Left colon (tissue), 2 donors: ENCODE results near the gene ERGIC3. TPM values are rescaled to one million over a fixed set of nuclear protein-coding genes. Genes with fewer than 3 reads are reported as not detected.

ENCODE experiments used
- ATAC-seq: fragments of 200-7000 bp; cut with Tn5 transposase; one replicate; pipeline ENCODE4 v1.9.1; 2020; ENCODE audit warnings: mild to moderate bottlenecking, moderate library complexity
- DNase-seq, 2 donors: peaks; one replicate each; pipeline ENCODE4 v3.0.0-alpha.2; 2020
- intact Hi-C, 2 donors: fragments of 100-400 bp; cut with DNase I in 1 of 2; cut with micrococcal nuclease in 1 of 2; formaldehyde crosslinking; loops; one replicate each; pipeline versions ENCODE4 v1.11.2 to v1.14.0; 2022; cut with DNase I, micrococcal nuclease
- total RNA-seq, 2 donors: library from RNA; stranded (reverse); fragmentation: NEBNext Ultra II Directional; extraction: Animal tissue kit (Norgen Biotek cat#: 25700); gene quantifications; one replicate each; pipeline ENCODE4 v1.2.1, GENCODE V29; 2021
- donor health status: DM: no; HTN: no; CAD: no.
- donor health status: DM: yes; HTN: yes; CAD: no.

Gene ERGIC3
- total RNA-seq, 2 donors from 2014 or later = 262 to 278 TPM

GRCh38 chr20:35604449-35604747 is 62.5 kb downstream of the ERGIC3 start:
- intact Hi-C loops = no loop called here
- ATAC-seq = peak; percentile 33
- peak; percentile 28 to 77 for DNase-seq

- intact Hi-C loops = no loop called here
- ATAC-seq = no peak
- peak in 1 of 2 donors; percentile 16 for DNase-seq
Measured at GRCh38 chr20:35606127-35606526, 64.2 kb downstream of the ERGIC3 start.

Other genes with a start within 250 kb of the ERGIC3 start
- gene FAM83C, start 249.7 kb upstream of the ERGIC3 start, total RNA-seq = under 1 TPM in 1 of 2 donors, not detected in 1; 0.20 TPM
- gene UQCC1, start 130.1 kb upstream of the ERGIC3 start, total RNA-seq = 10 to 100 TPM; 57.2 to 63.1 TPM
- under 1 TPM in 1 of 2 donors, not detected in 1; 0.47 TPM for gene GDF5, start 103.8 kb upstream of the ERGIC3 start, total RNA-seq
- 10 to 100 TPM; 22.5 to 23.2 TPM for gene CEP250, start 86.5 kb upstream of the ERGIC3 start, total RNA-seq
- not detected for gene C20orf173, start 12.4 kb upstream of the ERGIC3 start, total RNA-seq
- 1 to 10 TPM; 3.2 to 5.8 TPM for gene SPAG4, start 73.8 kb downstream of the ERGIC3 start, total RNA-seq
- 100 to 1,000 TPM; 108 to 126 TPM for gene CPNE1, start 122.8 kb downstream of the ERGIC3 start, total RNA-seq
- 10 to 100 TPM; 63.5 to 73.0 TPM for gene RBM12, start 122.8 kb downstream of the ERGIC3 start, total RNA-seq
- gene NFS1, start 157.3 kb downstream of the ERGIC3 start, total RNA-seq = 10 to 100 TPM; 31.5 to 39.0 TPM
- 100 to 1,000 TPM; 148 to 151 TPM for gene ROMO1, start 157.3 kb downstream of the ERGIC3 start, total RNA-seq
- 100 to 1,000 TPM; 221 to 232 TPM for gene RBM39, start 200.2 kb downstream of the ERGIC3 start, total RNA-seq
- gene PHF20, start 229.9 kb downstream of the ERGIC3 start, total RNA-seq = 10 to 100 TPM; 21.9 to 25.4 TPM